Adrenal gland (tissue), 12 donors: ENCODE data around the gene CLASP1. TPM values are rescaled to one million over a fixed set of nuclear protein-coding genes. Genes with fewer than 3 reads are reported as not detected.

ENCODE experiments used
- DNase-seq, 7 donors: peaks; one replicate each; pipeline ENCODE4 v3.0.0-alpha.2; 2019 to 2020
- H3K27ac ChIP-seq, 5 donors: fragments of 200-600 bp; sonication (generic) in 4 of 5; 1 replicate in 3 of 5; 2 replicates in 2 of 5; pipeline versions ENCODE4 v1.5.1 to v1.8.0; 2016 to 2020; ENCODE audit warnings: mild to moderate bottlenecking in 1 of 5
- H3K27me3 ChIP-seq: fragments of 200-600 bp; 2 replicates; pipeline ENCODE4 v1.8.0; 2021
- H3K36me3 ChIP-seq, 2 donors: fragments of 200-600 bp; replicated peaks in 1 of 2; 1 replicate in 1 of 2; 2 replicates in 1 of 2; pipeline versions ENCODE4 v1.5.1 to v1.8.0; 2018 to 2022
- H3K4me1 ChIP-seq, 2 donors: fragments of 200-600 bp; replicated peaks in 1 of 2; 1 replicate in 1 of 2; 2 replicates in 1 of 2; pipeline versions ENCODE4 v1.5.1 to v1.8.0; 2018 to 2021
- H3K4me3 ChIP-seq, 4 donors: fragments of 200-600 bp; sonication (generic) in 3 of 4; one replicate each; pipeline ENCODE4 v1.5.1; 2016 to 2018
- H3K9me3 ChIP-seq, 3 donors: fragments of 200-600 bp; sonication (generic) in 1 of 3; replicated peaks in 1 of 3; 1 replicate in 2 of 3; 2 replicates in 1 of 3; pipeline versions ENCODE4 v1.5.1 to v1.8.0; 2016 to 2021
- POLR2A ChIP-seq, 2 donors: fragments of 450-650 bp; IDR thresholded peaks; one replicate each; pipeline ENCODE4 v1.6.1; 2017; ENCODE audit warnings: antibody characterized with exemption in 2 of 2, mild to moderate bottlenecking in 2 of 2, moderate library complexity in 1 of 2
- WGBS, 4 donors: extraction: QIAGEN DNeasy Blood & Tissue Kit in 2 of 4; methylation state at CpG; one replicate each; pipeline versions ENCODE4 v1.1.5 to v1.1.7; 2013 to 2017; 5-methylcytosine and 5-hydroxymethylcytosine counted together
- intact Hi-C, 2 donors: fragments of 100-400 bp; cut with DNase I; formaldehyde crosslinking; loops; one replicate each; pipeline versions ENCODE4 v1.14.1 to v1.15.0; 2022 to 2023
- polyA plus RNA-seq, 3 donors: library from polyadenylated mRNA; stranded (reverse); fragments of 200-250 nt in 2 of 3; fragments of 350-450 nt in 1 of 3; fragmentation: Illumina TruSeq in 1 of 3; extraction: RNeasy Lipid Tissue Mini Kit (QIAGEN cat#74804) in 1 of 3; gene quantifications; one replicate each; pipeline ENCODE4 v1.2.3, GENCODE V29; 2013 to 2014
- total RNA-seq, 9 donors: library from RNA; depleted of rRNA in 4 of 9; stranded (reverse); fragments of >200 nt in 4 of 9; fragments of 120-200 nt in 1 of 9; fragmentation: NEBNext Ultra II Directional in 1 of 9; extraction: Animal tissue kit (Norgen Biotek cat#: 25700) in 1 of 9; gene quantifications; one replicate each; pipeline versions ENCODE4 v1.1.0 to v1.2.4, GENCODE V29; 2013 to 2023
- TF ChIP-seq, protein P1 (sequence below), 6 experiments: fragments of 450-650 bp in 4 of 6; fragments of 200-600 bp in 2 of 6; sonication (generic) in 1 of 6; IDR thresholded peaks; 1 replicate in 5 of 6; 2 replicates in 1 of 6; pipeline versions ENCODE4 v1.5.1 to v1.8.0; 2016 to 2021; ENCODE audit warnings: antibody characterized with exemption in 6 of 6, mild to moderate bottlenecking in 2 of 6, moderate library complexity in 1 of 6
- donor health status: healthy with polysubstance abuse.
- donor health status: Bipolar disorder and iron deficiency.
- donor health status: DM: yes; HTN: yes; CAD: no.
- donor health status: DM: no; HTN: no; CAD: no.
- donor health status: DM: no; HTN: no; CAD: no.
- donor health status: DM: yes; HTN: yes; CAD: no.

The CLASP1 gene
- total and polyA plus RNA-seq, 12 donors, result 14.9 to 66.1 (median 53.4) TPM

DNA sequence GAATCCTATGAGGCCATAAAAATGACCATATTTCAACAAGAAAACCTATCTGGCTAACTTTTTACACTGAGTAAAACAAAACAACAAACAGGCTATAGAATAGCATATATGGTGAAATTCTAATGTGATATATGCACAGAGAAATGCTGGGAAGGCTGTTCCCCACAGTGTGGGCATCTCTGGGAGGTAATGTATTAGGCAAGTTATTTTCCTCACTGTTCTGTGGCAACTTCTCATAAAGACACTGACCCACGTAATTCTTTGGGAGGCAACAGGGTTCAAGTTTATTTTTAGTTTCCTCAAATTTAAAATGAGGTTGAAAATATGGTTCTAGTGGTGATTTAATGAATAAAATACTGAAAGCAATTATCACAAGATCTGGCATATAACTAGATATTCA is 71.9 kb downstream of the CLASP1 start:
- Histone ChIP-seq H3K36me3 (no peaks in the 10 kb centered on the region), H3K4me3 (no peak overlapping the region), H3K27ac (no peak overlapping the region), H3K27me3 (no peaks in the 10 kb centered on the region), H3K9me3 (no peaks in the 10 kb centered on the region), H3K4me1 (peaks cover 4 to 38% of the 10 kb centered on the region in 2 donors)
- intact Hi-C loops, result no loop called here
- 59 to 77% (median 71%) methylated on average over 1 of the region's 1 CpG for WGBS, 4 donors
- no peak for DNase-seq
- no peak for TF ChIP-seq POLR2A (IDR thresholded peaks at IDR 0.05)
- TF ChIP-seq, protein P1, sequence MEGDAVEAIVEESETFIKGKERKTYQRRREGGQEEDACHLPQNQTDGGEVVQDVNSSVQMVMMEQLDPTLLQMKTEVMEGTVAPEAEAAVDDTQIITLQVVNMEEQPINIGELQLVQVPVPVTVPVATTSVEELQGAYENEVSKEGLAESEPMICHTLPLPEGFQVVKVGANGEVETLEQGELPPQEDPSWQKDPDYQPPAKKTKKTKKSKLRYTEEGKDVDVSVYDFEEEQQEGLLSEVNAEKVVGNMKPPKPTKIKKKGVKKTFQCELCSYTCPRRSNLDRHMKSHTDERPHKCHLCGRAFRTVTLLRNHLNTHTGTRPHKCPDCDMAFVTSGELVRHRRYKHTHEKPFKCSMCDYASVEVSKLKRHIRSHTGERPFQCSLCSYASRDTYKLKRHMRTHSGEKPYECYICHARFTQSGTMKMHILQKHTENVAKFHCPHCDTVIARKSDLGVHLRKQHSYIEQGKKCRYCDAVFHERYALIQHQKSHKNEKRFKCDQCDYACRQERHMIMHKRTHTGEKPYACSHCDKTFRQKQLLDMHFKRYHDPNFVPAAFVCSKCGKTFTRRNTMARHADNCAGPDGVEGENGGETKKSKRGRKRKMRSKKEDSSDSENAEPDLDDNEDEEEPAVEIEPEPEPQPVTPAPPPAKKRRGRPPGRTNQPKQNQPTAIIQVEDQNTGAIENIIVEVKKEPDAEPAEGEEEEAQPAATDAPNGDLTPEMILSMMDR (IDR thresholded peaks at IDR 0.05), result no peak

- no peaks in the 10 kb centered on the region for H3K36me3 ChIP-seq
- TF ChIP-seq, protein P1 (IDR thresholded peaks at IDR 0.05), result no peak
- TF ChIP-seq POLR2A (IDR thresholded peaks at IDR 0.05), result no peak
- no peaks in the 10 kb centered on the region for H3K27me3 ChIP-seq
- H3K27ac ChIP-seq, result no peak overlapping the region
- H3K4me3 ChIP-seq, result no peak overlapping the region
- intact Hi-C loops, result no loop called here
- 73 to 95% (median 76%) methylated on average over 1 of the region's 1 CpG for WGBS, 4 donors
- H3K9me3 ChIP-seq, result no peaks in the 10 kb centered on the region
- peaks cover 4 to 38% of the 10 kb centered on the region in 2 donors for H3K4me1 ChIP-seq
- DNase-seq, result no peak
These were observed 73.0 kb downstream of the CLASP1 start for GRCh38 chr2:121576263-121576662.

- no peak for TF ChIP-seq POLR2A (IDR thresholded peaks at IDR 0.05)
- TF ChIP-seq, protein P1 (IDR thresholded peaks at IDR 0.05), result no peak
- Histone ChIP-seq H3K27me3 (no peaks in the 10 kb centered on the region), H3K27ac (no peak overlapping the region), H3K36me3 (no peaks in the 10 kb centered on the region), H3K4me1 (peaks cover 4 to 39% of the 10 kb centered on the region in 2 donors), H3K4me3 (no peak overlapping the region), H3K9me3 (no peaks in the 10 kb centered on the region)
- intact Hi-C loops, result no loop called here
- no peak for DNase-seq
- 92 to 99% (median 95%) methylated on average over 3 of the region's 3 CpGs for WGBS, 4 donors
These were observed 73.5 kb downstream of the CLASP1 start for GRCh38 chr2:121575800-121576199.

- Histone ChIP-seq H3K4me1 (peaks cover 8 to 50% of the 10 kb centered on the region in 2 donors), H3K4me3 (no peak overlapping the region), H3K27ac (no peak overlapping the region), H3K36me3 (no peaks in the 10 kb centered on the region), H3K9me3 (no peaks in the 10 kb centered on the region), H3K27me3 (no peaks in the 10 kb centered on the region)
- TF ChIP-seq POLR2A (IDR thresholded peaks at IDR 0.05), result no peak
- TF ChIP-seq, protein P1 (IDR thresholded peaks at IDR 0.05), result no peak
- intact Hi-C loops, result no loop called here
- 45 to 78% (median 69%) methylated on average over 2 of the region's 2 CpGs for WGBS, 4 donors
- DNase-seq, result no peak
These were observed 78.6 kb downstream of the CLASP1 start for GRCh38 chr2:121570667-121571055.
